ENCODE data around the gene TAMM41. TPM values are rescaled to one million over a fixed set of nuclear protein-coding genes. Genes with fewer than 3 reads are reported as not detected.

Gene TAMM41
- total and polyA plus RNA-seq, 2 of the 4 experiments (the other 2 are of a cell fraction), result 4.3 to 15.9 TPM

DNA sequence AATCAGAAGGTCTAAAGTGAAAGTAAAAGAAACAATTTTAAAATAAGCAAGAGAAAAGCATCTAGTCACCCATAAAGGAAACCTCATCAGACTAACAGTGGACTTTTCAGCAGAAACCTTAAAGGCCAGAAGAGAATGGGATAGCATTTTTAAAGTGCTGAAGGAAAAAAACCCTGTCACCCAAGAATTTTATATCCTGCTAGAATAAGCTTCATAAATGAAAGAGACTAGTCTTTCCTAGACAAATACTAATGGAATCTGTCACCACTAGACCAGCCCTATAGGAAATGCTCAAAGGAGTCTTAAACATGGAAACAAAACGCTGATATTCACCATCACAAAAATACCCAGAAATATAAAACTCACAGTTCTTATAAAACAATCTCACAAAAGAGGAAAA is 46.9 kb downstream of the TAMM41 start:
- Histone ChIP-seq H3K4me3 (ENCODE audit: insufficient read depth, low read depth, low read length) (no peak overlapping the region), H3K27ac (ENCODE audit: insufficient read depth, low read length) (no peak overlapping the region), H3K56ac (ENCODE audit: extremely low read depth, insufficient read depth, low read length) (no peak overlapping the region), H2AK5ac (ENCODE audit: low read depth, low read length) (no peak overlapping the region), H4K8ac (ENCODE audit: low read depth in 2 of 2, low read length in 2 of 2) (no peak overlapping the region), H3K18ac (ENCODE audit: low read depth, low read length) (no peak overlapping the region), H2BK20ac (ENCODE audit: low read depth, low read length) (no peak overlapping the region), H4K5ac (ENCODE audit: low read depth, low read length) (no peak overlapping the region), H2BK120ac (ENCODE audit: low read depth, low read length) (no peak overlapping the region), H3K14ac (replicated peaks; ENCODE audit: low read depth, low read length) (no peak overlapping the region), H2AK9ac (replicated peaks; ENCODE audit: low read depth, low read length, poor library complexity) (no peak overlapping the region), H3K36me3 (ENCODE audit: control insufficient read depth, insufficient read depth, low read length) (peaks cover 14% of the 10 kb centered on the region), H3K4me1 (ENCODE audit: control insufficient read depth, insufficient read depth, low read length) (no peaks in the 10 kb centered on the region), H3K9me3 (ENCODE audit: control insufficient read depth, insufficient read depth, low read length) (0 out of 2 replicates have a peak, but pooled peaks cover 2% of the 10 kb centered on the region), H2AFZ (replicated peaks; ENCODE audit: low read length, poor library complexity) (no peak overlapping the region), H3K9me1 (ENCODE audit: insufficient read depth, low read length) (no peaks in the 10 kb centered on the region), H3K27me3 (ENCODE audit: control insufficient read depth, insufficient read depth, low read length) (no peaks in the 10 kb centered on the region), H3K23ac (ENCODE audit: low read depth, low read length) (no peak overlapping the region), H3K4me2 (ENCODE audit: low read depth, low read length) (no peak overlapping the region), H2BK15ac (ENCODE audit: low read depth, low read length) (no peak overlapping the region), H3K79me1 (ENCODE audit: low read depth in 1 of 2, low read length in 2 of 2) (peaks cover 0 to 7% of the 10 kb centered on the region in 2 experiments; a peak in 3 of 4 replicates), H2BK5ac (ENCODE audit: low read depth, low read length, poor library complexity, severe bottlenecking) (no peak overlapping the region), H4K20me1 (ENCODE audit: insufficient read depth, low read length) (no peaks in the 10 kb centered on the region), H3K4ac (ENCODE audit: low read depth, low read length) (no peak overlapping the region), H4K91ac (ENCODE audit: insufficient read depth, low read depth, low read length) (no peak overlapping the region), H3K9ac (ENCODE audit: low read depth, low read length) (no peak overlapping the region)
- in situ Hi-C loops (cut with MboI; ENCODE audit: low sequenced_read_pairs) (loop anchor here (5.0 to 10.0 kb wide), 2 partner anchors 142 to 415 kb away; no protein-coding TSS in a partner anchor), dilution Hi-C loops (cut with HindIII; ENCODE audit: low sequenced_read_pairs, unreplicated experiment) (no loop called here), intact Hi-C loops (cut with micrococcal nuclease) (no loop called here)
- ATAC-seq (ENCODE audit: low read depth) (no peak; the same call in 1 of the 2 replicates), DNase-seq (no peak)
- no TSS peak for BruUV-seq (replicated peaks)
- POLR2A ChIA-PET (ENCODE audit: unreplicated experiment), result no interaction called here
- no CpG with 5 or more reads among the region's 1 CpG for WGBS, 2 experiments (ENCODE audit: extremely low coverage in 2 of 2, insufficient read length in 1 of 2)
- TF ChIP-seq RCOR1 (IDR thresholded peaks at IDR 0.05; ENCODE audit: insufficient replicate concordance, low read length) (no peak), BHLHE40 (IDR thresholded peaks at IDR 0.05; ENCODE audit: low read depth, low read length) (no peak), CHD1 (IDR thresholded peaks at IDR 0.05; ENCODE audit: low read depth, low read length) (no peak), RFX5 (IDR thresholded peaks at IDR 0.05; ENCODE audit: low read depth, low read length) (no peak), CTCF (conservative IDR thresholded peaks at IDR 0.05; ENCODE audit: low read depth, low read length) (no peak), RAD21 (IDR thresholded peaks at IDR 0.05; ENCODE audit: low read length) (no peak), NFE2L2 (IDR thresholded peaks at IDR 0.05; ENCODE audit: low read depth, low read length) (no peak), FOS (IDR thresholded peaks at IDR 0.05; ENCODE audit: low read depth, low read length) (no peak), POLR2A (IDR thresholded peaks at IDR 0.05; ENCODE audit: low read depth, low read length) (no peak), CEBPB (IDR thresholded peaks at IDR 0.05; ENCODE audit: low read depth, low read length) (no peak)
- TF ChIP-seq, protein P1, sequence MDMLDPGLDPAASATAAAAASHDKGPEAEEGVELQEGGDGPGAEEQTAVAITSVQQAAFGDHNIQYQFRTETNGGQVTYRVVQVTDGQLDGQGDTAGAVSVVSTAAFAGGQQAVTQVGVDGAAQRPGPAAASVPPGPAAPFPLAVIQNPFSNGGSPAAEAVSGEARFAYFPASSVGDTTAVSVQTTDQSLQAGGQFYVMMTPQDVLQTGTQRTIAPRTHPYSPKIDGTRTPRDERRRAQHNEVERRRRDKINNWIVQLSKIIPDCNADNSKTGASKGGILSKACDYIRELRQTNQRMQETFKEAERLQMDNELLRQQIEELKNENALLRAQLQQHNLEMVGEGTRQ (IDR thresholded peaks at IDR 0.05; ENCODE audit: low read depth, low read length), result no peak
- TF ChIP-seq, protein P2, sequence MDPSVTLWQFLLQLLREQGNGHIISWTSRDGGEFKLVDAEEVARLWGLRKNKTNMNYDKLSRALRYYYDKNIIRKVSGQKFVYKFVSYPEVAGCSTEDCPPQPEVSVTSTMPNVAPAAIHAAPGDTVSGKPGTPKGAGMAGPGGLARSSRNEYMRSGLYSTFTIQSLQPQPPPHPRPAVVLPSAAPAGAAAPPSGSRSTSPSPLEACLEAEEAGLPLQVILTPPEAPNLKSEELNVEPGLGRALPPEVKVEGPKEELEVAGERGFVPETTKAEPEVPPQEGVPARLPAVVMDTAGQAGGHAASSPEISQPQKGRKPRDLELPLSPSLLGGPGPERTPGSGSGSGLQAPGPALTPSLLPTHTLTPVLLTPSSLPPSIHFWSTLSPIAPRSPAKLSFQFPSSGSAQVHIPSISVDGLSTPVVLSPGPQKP (IDR thresholded peaks at IDR 0.05; ENCODE audit: borderline replicate concordance, low read depth, low read length), result no peak
- CTCF ChIA-PET, result interaction anchor here (1.2 kb wide), 1 partner anchor 17 kb away, joined by 3 read pairs; no protein-coding TSS in a partner anchor
